GM18511 (cell line): ENCODE data around the gene ZNF227.
"Not testable (repeated sequence)": the region's sequence is repeated elsewhere in the genome, so short reads cannot be mapped to it uniquely, and the experiment has no call there.

Source experiments
- ATAC-seq: cut with Tn5 transposase; IDR thresholded peaks from one replicate; pipeline ENCODE4 v1.9.1; 2021; ENCODE audit warnings: mild to moderate bottlenecking, moderate library complexity; ENCODE audit not compliant: unreplicated experiment

The ZNF227 gene

GRCh38 chr19:44232867-44233266, 20.5 kb downstream of the ZNF227 start:
- no peak for ATAC-seq

GRCh38 chr19:44236384-44236783, 24.1 kb downstream of the ZNF227 start:
- no peak for ATAC-seq

- ATAC-seq = not testable (repeated sequence)
These were observed 40.0 kb downstream of the ZNF227 start for GRCh38 chr19:44252332-44252731.

- ATAC-seq = not testable (repeated sequence)
These were observed 41.1 kb downstream of the ZNF227 start for GRCh38 chr19:44253392-44253791.

DNA sequence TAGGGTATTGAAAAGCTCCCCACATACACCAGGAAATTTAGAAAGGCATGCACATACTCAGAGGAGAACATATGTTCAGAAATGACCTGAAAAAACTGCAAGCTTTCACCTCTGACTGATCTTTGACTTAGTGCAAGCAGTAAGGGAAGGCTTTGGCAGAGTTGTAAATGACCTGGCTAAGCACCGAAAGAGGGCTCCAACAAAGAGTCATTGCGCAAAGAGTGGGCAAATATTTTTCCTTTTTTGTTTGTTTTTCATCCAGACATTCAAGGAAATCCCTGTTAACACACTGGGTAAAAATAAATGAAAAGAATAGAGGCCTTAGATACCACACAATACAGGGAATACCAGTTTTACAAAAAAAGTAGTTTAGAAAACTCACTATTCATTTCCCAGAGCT, 42.2 kb downstream of the ZNF227 start:
- ATAC-seq = no peak

- no peak for ATAC-seq
These were observed 43.5 kb downstream of the ZNF227 start for GRCh38 chr19:44255705-44256411.

DNA sequence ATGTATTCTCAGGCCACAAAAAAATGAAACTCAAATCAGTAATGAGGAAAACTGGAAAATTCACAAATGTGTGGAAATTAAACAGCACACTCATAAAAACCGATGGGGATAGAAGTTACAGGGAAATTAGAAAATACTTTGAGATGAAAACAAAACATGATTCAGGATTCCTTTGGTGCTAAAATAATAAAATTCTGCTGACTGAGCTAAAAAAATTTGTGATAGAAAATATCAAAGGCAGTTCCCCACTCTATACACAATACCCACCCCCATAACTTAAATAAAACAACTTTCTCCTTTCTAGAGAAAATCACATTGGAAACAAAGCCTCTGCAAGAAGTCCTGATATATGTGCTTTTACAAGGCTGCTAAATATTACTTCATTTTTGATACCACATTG, 45.8 kb downstream of the ZNF227 start:
- ATAC-seq = no peak

DNA sequence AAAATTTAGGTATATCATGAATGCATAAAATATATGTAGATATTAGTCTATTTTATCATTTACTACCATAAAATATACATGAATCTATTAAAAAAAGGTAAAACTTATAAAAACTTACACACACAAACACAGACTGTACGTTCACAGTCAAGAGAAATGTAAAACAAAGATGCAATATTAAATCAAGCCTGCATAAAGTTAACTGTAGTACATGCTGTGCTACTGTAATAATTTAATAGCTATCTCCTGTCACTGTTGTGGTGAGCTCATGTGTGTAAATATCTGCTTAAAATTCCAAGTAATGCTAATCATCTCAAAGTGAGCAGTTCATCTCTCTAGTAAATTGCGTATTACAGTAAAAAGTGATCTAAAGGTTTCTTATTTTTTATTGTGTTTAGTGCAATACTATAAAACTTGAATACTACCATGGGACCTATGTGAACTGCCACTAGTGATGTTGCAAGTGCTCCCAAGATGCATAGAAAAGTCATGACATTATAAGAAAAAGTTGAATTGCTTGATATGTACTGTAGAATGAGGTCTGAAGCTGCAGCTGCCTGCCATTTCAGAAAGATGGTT, 46.6 kb downstream of the ZNF227 start:
- ATAC-seq = no peak

DNA sequence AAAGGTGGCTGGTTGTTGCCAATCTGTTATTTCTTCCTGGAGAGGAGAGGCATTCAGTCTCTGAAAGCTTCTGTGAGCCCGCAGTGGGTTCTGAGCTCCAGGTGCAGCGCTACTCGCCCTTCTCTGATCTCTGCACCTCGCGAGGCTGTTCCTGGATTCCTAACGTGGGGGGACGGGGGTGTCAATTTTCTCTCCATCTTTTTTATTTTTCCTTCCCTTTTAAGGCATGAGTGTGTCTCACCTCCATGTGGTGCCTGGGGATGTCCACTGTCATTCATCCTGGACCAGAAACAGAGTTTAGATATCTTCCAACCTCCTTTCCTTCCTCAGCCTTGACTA, 48.0 kb downstream of the ZNF227 start:
- ATAC-seq = no peak

- no peak for ATAC-seq
These were observed 48.5 kb downstream of the ZNF227 start for GRCh38 chr19:44260695-44261446.

DNA sequence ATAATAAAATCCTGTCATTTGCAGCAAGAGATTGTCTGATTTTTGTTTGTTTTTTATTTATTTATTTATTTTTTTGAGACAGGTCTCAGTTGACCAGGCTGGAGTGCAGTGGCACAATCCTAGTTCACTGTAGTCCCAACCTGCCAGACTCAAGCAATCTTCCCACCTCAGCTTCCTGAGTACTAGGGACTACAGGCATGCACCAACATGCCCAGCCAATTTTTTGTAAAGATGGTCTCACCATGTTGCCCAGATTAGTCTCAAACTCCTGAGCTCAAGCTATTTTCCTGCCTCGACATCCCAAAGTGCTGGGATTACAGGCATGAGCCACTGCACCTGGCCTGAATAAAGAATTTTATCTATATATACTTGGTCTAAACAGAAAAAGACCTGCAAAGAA, 65.0 kb downstream of the ZNF227 start:
- no peak for ATAC-seq

- ATAC-seq = no peak
These were observed 65.9 kb downstream of the ZNF227 start for GRCh38 chr19:44278181-44278690.

DNA sequence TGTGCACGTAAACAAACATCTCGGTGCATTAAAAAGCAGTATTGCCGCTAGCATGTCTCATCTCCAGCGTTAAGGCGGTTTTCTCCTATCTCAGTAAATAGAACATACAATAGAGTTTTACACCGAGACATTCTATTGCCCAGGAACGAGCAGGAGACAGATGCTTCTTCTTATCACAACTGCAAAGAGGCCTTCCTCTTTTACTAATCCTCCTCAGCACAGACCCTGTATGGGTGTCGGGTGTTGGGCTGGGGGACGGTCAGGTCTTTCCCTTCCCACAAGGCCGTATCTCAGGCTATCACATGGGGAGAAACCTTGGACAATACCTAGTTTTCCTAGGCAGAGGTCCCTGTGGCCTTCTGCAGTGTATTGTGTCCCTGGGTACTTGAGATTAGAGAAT, 68.6 kb downstream of the ZNF227 start:
- ATAC-seq = no peak

DNA sequence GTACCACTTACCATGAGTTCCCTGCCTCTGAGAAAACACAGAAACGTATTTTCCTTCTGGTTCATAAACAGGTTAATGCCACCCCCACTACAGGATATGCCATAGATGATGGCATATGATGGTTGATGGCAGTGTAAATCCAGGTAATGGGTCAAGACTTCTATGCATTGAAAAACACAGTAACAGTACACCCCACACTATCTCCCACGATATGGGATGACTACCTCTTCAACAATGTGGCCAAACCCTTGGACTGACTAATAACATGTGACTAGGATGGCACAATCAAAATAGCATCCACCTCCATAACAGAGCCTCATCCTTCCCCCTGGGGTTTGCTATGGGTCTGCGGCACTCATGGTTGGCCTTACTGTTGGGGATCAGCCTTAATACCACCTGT, 70.5 kb downstream of the ZNF227 start:
- no peak for ATAC-seq

- ATAC-seq = no peak
These were observed 72.6 kb downstream of the ZNF227 start for GRCh38 chr19:44284968-44285367.
